CD8-positive, alpha-beta memory T cell (primary cell): ENCODE results near the gene CBFA2T3. TPM values are rescaled to one million over a fixed set of nuclear protein-coding genes. Genes with fewer than 3 reads are reported as not detected.

Experiments
- CTCF ChIA-PET: fragments of 350-600 bp; sonication (Branson Sonifier 250); formaldehyde crosslinking; loops from one replicate; lab custom pipeline; 2021; ENCODE audit warnings: antibody characterized with exemption; lab: Charles Lee
- POLR2A ChIA-PET: fragments of 350-600 bp; sonication (Branson Sonifier 250); formaldehyde crosslinking; loops from one replicate; lab custom pipeline; 2021; ENCODE audit warnings: antibody characterized with exemption; lab: Charles Lee
- DNase-seq, 5 donors: peaks; one replicate each; pipeline versions ENCODE4 v3.0.0 to v3.0.0-alpha.2; 2020 to 2022; ENCODE audit warnings: mixed read lengths in 1 of 5
- H3K27ac ChIP-seq: one replicate; pipeline ENCODE4 v1.7.0; 2013; ENCODE audit warnings: low read depth, mild to moderate bottlenecking, low read length, moderate library complexity
- H3K27me3 ChIP-seq: 2 replicates; pipeline ENCODE4 v1.7.0; 2013; ENCODE audit warnings: low read length, mild to moderate bottlenecking; ENCODE audit not compliant: insufficient read depth, poor library complexity, severe bottlenecking
- H3K36me3 ChIP-seq: 2 replicates; pipeline ENCODE4 v1.7.0; 2013; ENCODE audit warnings: mild to moderate bottlenecking, low read length, moderate library complexity; ENCODE audit not compliant: insufficient read depth
- H3K4me1 ChIP-seq: 2 replicates; pipeline ENCODE4 v1.7.0; 2013; ENCODE audit warnings: mild to moderate bottlenecking, low read length, moderate library complexity; ENCODE audit not compliant: insufficient read depth
- H3K4me3 ChIP-seq: 2 replicates; pipeline ENCODE4 v1.7.0; 2013; ENCODE audit warnings: mild to moderate bottlenecking, low read length
- H3K9me3 ChIP-seq: 2 replicates; pipeline ENCODE4 v1.7.0; 2013; ENCODE audit warnings: mild to moderate bottlenecking, low read length
- H3K27ac Mint-ChIP-seq, 8 donors: one replicate each; pipeline ENCODE4 v1.8.0; 2020 to 2021; ENCODE audit warnings: mixed read lengths in 8 of 8, mild to moderate bottlenecking in 6 of 8, inconsistent platforms in 3 of 8, moderate library complexity in 3 of 8
- H3K27me3 Mint-ChIP-seq, 2 donors: one replicate each; pipeline ENCODE4 v1.8.0; 2020 to 2021; ENCODE audit warnings: mixed read lengths in 2 of 2, mild to moderate bottlenecking in 1 of 2, moderate library complexity in 1 of 2
- H3K36me3 Mint-ChIP-seq, 3 donors: one replicate each; pipeline ENCODE4 v1.8.0; 2020 to 2021; ENCODE audit warnings: mixed read lengths in 3 of 3, inconsistent platforms in 1 of 3, mild to moderate bottlenecking in 1 of 3
- H3K4me1 Mint-ChIP-seq, 3 donors: one replicate each; pipeline ENCODE4 v1.8.0; 2020 to 2021; ENCODE audit warnings: mixed read lengths in 3 of 3, inconsistent platforms in 1 of 3, mild to moderate bottlenecking in 1 of 3
- H3K4me3 Mint-ChIP-seq, 7 donors: one replicate each; pipeline ENCODE4 v1.8.0; 2020 to 2021; ENCODE audit warnings: mixed read lengths in 7 of 7, mild to moderate bottlenecking in 6 of 7, moderate library complexity in 4 of 7, inconsistent platforms in 2 of 7
- H3K9me3 Mint-ChIP-seq, 5 donors: one replicate each; pipeline ENCODE4 v1.8.0; 2020 to 2022; ENCODE audit warnings: mixed read lengths in 5 of 5, mild to moderate bottlenecking in 3 of 5, moderate library complexity in 2 of 5, inconsistent platforms in 1 of 5
- polyA plus RNA-seq: library from polyadenylated mRNA; unstranded; fragments of 300-500 nt; fragmentation: Illumina TruSeq; gene quantifications from one replicate; pipeline ENCODE4 v1.2.3, GENCODE V29; 2021
- total RNA-seq, 2 experiments: library from RNA; stranded (reverse); gene quantifications; one replicate each; pipeline ENCODE4 v1.2.3, GENCODE V29; 2021

Gene CBFA2T3
- total and polyA plus RNA-seq, 3 experiments from 2014 or later = 0.22 TPM; not detected in 2

DNA sequence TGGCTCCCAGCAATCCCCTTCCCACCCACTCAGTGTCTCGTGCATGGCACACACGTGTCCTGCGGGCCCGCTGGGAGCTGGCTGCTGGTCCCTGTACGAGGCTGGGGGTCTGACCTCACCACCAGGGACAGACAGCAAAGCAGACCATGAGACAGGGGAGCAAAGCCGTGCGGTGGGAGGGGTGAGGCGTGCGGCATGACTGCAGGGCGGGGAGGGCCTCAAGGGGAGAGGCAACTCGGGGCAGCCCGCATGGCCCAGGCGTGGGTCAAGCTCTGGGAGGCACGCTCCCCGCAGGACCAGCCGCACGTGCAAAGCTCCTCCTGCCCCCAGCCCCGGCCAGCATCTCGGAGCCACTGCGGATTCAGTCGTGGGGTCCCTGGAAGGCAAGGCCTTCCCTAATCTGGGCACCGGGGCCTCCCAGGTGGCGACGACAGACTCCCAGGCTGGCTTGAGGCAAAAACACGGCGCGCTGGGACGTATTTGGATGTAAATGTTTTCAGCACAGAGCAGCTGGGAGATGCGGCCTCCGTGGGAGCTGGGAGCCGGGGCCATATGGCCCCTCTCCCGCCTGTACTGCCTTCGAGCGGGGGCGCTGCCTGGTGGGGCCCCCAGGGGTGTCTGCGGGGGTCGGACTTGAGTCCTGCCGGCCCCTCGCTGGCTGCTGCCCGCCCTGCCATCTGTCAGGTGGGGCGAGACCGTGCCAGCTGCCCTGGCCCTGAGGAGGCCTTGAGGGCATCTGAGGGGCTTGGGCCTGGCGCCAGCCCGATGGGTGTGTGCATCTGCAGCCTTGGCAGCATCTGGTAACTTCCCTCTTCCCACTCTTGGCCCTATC, 12.2 kb upstream of the CBFA2T3 start:
- Mint-ChIP-seq H3K9me3 (no peaks in the 10 kb centered on the region), H3K4me1 (no peaks in the 10 kb centered on the region), H3K4me3 (no peak overlapping the region), H3K27ac (no peak overlapping the region), H3K36me3 (peaks cover 0 to 1% (median 0%) of the 10 kb centered on the region in 3 donors), H3K27me3 (peaks cover 2 to 11% of the 10 kb centered on the region in 2 donors)
- no peak overlapping the region for H3K27ac ChIP-seq
- POLR2A ChIA-PET = no interaction called here
- no peaks in the 10 kb centered on the region for H3K27me3 ChIP-seq
- H3K4me1 ChIP-seq = peaks cover 10% of the 10 kb centered on the region
- no peak for DNase-seq
- CTCF ChIA-PET = no interaction called here
- H3K36me3 ChIP-seq = no peaks in the 10 kb centered on the region
- H3K9me3 ChIP-seq = no peaks in the 10 kb centered on the region
- no peak overlapping the region for H3K4me3 ChIP-seq

- Mint-ChIP-seq H3K27me3 (peaks cover 8 to 21% of the 10 kb centered on the region in 2 donors), H3K4me1 (no peaks in the 10 kb centered on the region), H3K9me3 (no peaks in the 10 kb centered on the region), H3K4me3 (no peak overlapping the region), H3K36me3 (peaks cover 0 to 1% (median 0%) of the 10 kb centered on the region in 3 donors), H3K27ac (no peak overlapping the region)
- ChIA-PET POLR2A (no interaction called here), CTCF (no interaction called here)
- Histone ChIP-seq H3K9me3 (no peaks in the 10 kb centered on the region), H3K27ac (no peak overlapping the region), H3K27me3 (no peaks in the 10 kb centered on the region), H3K4me1 (no peaks in the 10 kb centered on the region), H3K36me3 (no peaks in the 10 kb centered on the region), H3K4me3 (no peak overlapping the region)
- DNase-seq = no peak
Measured at GRCh38 chr16:88985521-88985920, 8.5 kb upstream of the CBFA2T3 start.

DNA sequence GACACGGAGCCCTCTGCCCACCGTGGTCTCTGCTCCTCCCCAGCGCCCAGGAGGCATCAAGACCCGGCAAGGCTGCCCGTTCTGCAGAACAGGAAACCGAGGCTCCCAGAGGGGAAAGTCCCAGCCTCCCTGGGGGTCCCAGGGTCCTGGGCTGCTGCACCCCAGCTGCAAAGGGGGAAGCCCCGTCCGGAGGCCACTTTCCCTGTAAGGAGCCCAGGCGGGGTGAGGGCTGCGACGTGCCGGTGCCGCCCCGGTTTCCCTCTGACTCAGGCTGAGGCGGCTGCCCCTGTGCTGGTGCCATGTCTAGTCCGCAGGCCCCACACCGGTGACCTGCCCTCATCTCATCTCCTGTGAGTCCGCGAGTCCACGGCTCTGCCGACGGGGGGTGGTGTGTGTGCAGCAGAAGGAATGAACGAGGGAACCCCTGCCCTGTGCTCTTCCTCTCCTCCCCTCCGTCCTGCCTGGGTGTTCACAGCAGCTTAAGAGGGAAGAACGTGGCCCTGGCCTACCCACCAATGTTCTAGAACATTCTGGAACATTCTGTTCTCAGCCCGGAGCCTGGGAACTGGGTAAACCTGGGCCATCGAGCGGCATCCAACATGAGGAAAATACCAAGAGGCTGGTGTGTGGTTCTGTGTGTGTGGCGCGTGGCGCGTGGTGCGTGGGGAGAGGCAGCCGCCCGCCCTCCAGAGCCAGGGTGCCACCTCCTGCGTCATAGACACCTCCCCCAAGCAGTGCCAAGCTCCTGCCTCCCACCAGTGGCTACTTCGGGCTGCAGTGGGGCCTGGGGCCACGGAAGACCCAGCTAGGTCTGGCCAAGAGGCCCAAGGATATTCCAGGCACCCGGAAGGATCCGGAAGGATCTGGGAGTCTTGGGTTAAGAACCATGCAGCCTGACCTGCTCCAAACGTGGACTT, 7.0 kb upstream of the CBFA2T3 start:
- ChIA-PET POLR2A (no interaction called here), CTCF (no interaction called here)
- H3K9me3 Mint-ChIP-seq = no peaks in the 10 kb centered on the region
- Histone ChIP-seq H3K36me3 (no peaks in the 10 kb centered on the region), H3K9me3 (no peaks in the 10 kb centered on the region), H3K4me3 (no peak overlapping the region), H3K27ac (no peak overlapping the region), H3K27me3 (no peaks in the 10 kb centered on the region), H3K4me1 (no peaks in the 10 kb centered on the region)
- no peak overlapping the region for H3K4me3 Mint-ChIP-seq
- DNase-seq = no peak
- H3K27me3 Mint-ChIP-seq = peaks cover 8 to 19% of the 10 kb centered on the region in 2 donors
- H3K36me3 Mint-ChIP-seq = peaks cover 0 to 1% (median 0%) of the 10 kb centered on the region in 3 donors
- no peaks in the 10 kb centered on the region for H3K4me1 Mint-ChIP-seq
- H3K27ac Mint-ChIP-seq = no peak overlapping the region

GRCh38 chr16:88983165-88983564, 6.2 kb upstream of the CBFA2T3 start:
- peaks cover 10 to 19% of the 10 kb centered on the region in 2 donors for H3K27me3 Mint-ChIP-seq
- POLR2A ChIA-PET = no interaction called here
- H3K4me3 ChIP-seq = no peak overlapping the region
- no peaks in the 10 kb centered on the region for H3K4me1 Mint-ChIP-seq
- H3K36me3 ChIP-seq = no peaks in the 10 kb centered on the region
- peak overlapping the region in 1 of 7 donors; percentile 72 for H3K4me3 Mint-ChIP-seq
- no peak overlapping the region for H3K27ac ChIP-seq
- peaks cover 0 to 1% (median 0%) of the 10 kb centered on the region in 3 donors for H3K36me3 Mint-ChIP-seq
- no peaks in the 10 kb centered on the region for H3K4me1 ChIP-seq
- DNase-seq = no peak
- H3K9me3 ChIP-seq = no peaks in the 10 kb centered on the region
- no peak overlapping the region for H3K27ac Mint-ChIP-seq
- no peaks in the 10 kb centered on the region for H3K9me3 Mint-ChIP-seq
- CTCF ChIA-PET = no interaction called here
- H3K27me3 ChIP-seq = no peaks in the 10 kb centered on the region

GRCh38 chr16:88982286-88983084, 5.5 kb upstream of the CBFA2T3 start:
- Histone ChIP-seq H3K4me1 (no peaks in the 10 kb centered on the region), H3K27ac (no peak overlapping the region), H3K36me3 (no peaks in the 10 kb centered on the region), H3K4me3 (no peak overlapping the region), H3K27me3 (peaks cover 2% of the 10 kb centered on the region), H3K9me3 (no peaks in the 10 kb centered on the region)
- peaks cover 10 to 20% of the 10 kb centered on the region in 2 donors for H3K27me3 Mint-ChIP-seq
- H3K4me1 Mint-ChIP-seq = no peaks in the 10 kb centered on the region
- no peak overlapping the region for H3K4me3 Mint-ChIP-seq
- DNase-seq = no peak
- H3K9me3 Mint-ChIP-seq = no peaks in the 10 kb centered on the region
- no peak overlapping the region for H3K27ac Mint-ChIP-seq
- POLR2A ChIA-PET = no interaction called here
- CTCF ChIA-PET = no interaction called here
- no peaks in the 10 kb centered on the region for H3K36me3 Mint-ChIP-seq

DNA sequence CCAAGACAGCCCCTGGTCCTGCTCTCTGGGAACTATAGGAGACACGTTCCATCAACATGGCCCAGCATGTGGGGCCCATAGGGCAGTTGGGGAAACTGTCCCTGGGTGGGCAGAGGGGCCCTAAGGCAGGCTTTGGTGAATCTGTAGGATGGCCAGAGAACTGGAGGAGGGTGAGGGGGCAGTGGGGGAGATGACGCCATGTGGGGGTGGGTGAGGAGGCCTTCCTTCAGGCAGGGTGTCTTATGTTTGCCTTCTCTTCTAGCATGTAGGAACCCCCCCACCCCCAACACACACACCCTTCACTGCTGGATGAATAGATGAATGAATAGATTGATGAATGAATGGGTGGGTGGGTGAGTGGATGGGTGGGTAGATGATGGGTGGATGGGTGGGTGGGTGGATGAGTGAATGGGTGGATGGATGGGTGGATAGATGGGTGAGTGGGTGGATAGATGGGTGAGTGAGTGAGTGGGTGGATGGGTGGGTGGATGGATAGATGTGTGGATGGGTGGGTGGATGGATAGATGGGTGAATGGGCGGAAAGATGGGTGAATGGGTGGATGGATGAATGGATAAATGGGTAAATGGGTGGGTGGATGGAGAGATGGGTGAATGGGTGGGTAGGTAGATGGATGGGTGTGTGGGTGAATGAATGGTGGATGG, 2.5 kb upstream of the CBFA2T3 start:
- no peaks in the 10 kb centered on the region for H3K9me3 Mint-ChIP-seq
- H3K27me3 ChIP-seq = peaks cover 3% of the 10 kb centered on the region
- H3K27me3 Mint-ChIP-seq = peaks cover 15 to 28% of the 10 kb centered on the region in 2 donors
- H3K36me3 ChIP-seq = no peaks in the 10 kb centered on the region
- H3K4me1 Mint-ChIP-seq = no peaks in the 10 kb centered on the region
- no peaks in the 10 kb centered on the region for H3K4me1 ChIP-seq
- no peak for DNase-seq
- no peaks in the 10 kb centered on the region for H3K9me3 ChIP-seq
- peak overlapping the region; percentile 88 for H3K27ac ChIP-seq
- H3K27ac Mint-ChIP-seq = no peak overlapping the region
- CTCF ChIA-PET = no interaction called here
- no peak overlapping the region for H3K4me3 ChIP-seq
- H3K36me3 Mint-ChIP-seq = no peaks in the 10 kb centered on the region
- POLR2A ChIA-PET = no interaction called here
- no peak overlapping the region for H3K4me3 Mint-ChIP-seq

DNA sequence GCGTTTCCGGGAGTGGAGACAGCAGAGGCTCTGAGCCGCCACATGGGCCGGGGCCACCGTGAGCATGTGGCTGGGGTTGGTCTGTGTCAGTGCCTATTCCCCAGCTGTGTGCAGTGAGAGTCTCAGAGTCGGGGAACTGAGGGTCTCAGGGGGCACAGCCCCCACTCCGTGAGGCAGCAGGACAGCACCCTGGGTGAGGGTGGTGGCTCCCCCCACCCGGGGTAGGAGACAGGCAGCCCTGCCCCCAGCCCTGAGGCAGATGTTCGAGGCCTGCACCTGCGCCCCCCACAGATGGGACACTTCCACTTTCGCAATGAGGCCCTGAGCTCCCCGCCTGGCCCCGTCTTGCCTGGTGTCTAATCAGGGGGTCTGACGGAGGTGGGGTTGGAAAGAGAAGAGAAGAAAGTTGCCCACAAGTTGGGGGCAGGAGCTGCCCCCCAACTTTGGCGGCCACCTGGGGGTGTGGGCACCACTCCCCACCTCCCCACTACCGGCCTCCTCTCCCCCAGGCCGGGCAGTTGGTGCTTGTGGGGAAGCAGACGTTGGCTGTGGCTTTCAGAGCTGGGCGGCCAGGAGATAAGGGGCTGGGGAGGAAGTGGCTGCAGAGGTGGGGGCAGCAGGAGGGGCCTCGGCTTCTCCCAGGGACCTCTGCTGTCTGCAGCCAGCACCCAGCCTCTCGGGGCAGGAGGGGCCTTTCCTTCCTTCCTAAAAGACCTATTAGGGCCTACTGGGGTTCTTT, 1.8 kb upstream of the CBFA2T3 start:
- ChIA-PET POLR2A (no interaction called here), CTCF (no interaction called here)
- no peak overlapping the region for H3K4me3 Mint-ChIP-seq
- no peak for DNase-seq
- Histone ChIP-seq H3K4me3 (no peak overlapping the region), H3K27me3 (peaks cover 3% of the 10 kb centered on the region), H3K36me3 (no peaks in the 10 kb centered on the region), H3K27ac (peak overlapping the region; percentile 88), H3K4me1 (no peaks in the 10 kb centered on the region), H3K9me3 (no peaks in the 10 kb centered on the region)
- H3K27ac Mint-ChIP-seq = no peak overlapping the region
- no peaks in the 10 kb centered on the region for H3K9me3 Mint-ChIP-seq
- no peaks in the 10 kb centered on the region for H3K36me3 Mint-ChIP-seq
- no peaks in the 10 kb centered on the region for H3K4me1 Mint-ChIP-seq
- H3K27me3 Mint-ChIP-seq = peaks cover 16 to 28% of the 10 kb centered on the region in 2 donors
